Measurements from ENCODE around the gene FOXL1.

Gene FOXL1

GRCh38 chr16:86608301-86608747, 30.0 kb downstream of the FOXL1 start:
- no peak for DNase-seq

GRCh38 chr16:86609115-86609514, 30.8 kb downstream of the FOXL1 start:
- no peak for DNase-seq

GRCh38 chr16:86609661-86610060, 31.3 kb downstream of the FOXL1 start:
- no peak for DNase-seq

- DNase-seq = no peak
Measured at GRCh38 chr16:86610779-86611524, 32.6 kb downstream of the FOXL1 start.

GRCh38 chr16:86611525-86611855, 33.1 kb downstream of the FOXL1 start:
- DNase-seq = no peak

GRCh38 chr16:86611941-86612340, 33.6 kb downstream of the FOXL1 start:
- DNase-seq = no peak

- DNase-seq = no peak
Measured at GRCh38 chr16:86614699-86615098, 36.4 kb downstream of the FOXL1 start.

GRCh38 chr16:86616906-86617305, 38.6 kb downstream of the FOXL1 start:
- DNase-seq = no peak

- no peak for DNase-seq
Measured at GRCh38 chr16:86618431-86619238, 40.3 kb downstream of the FOXL1 start.

GRCh38 chr16:86619239-86619794, 41.0 kb downstream of the FOXL1 start:
- no peak for DNase-seq

GRCh38 chr16:86620184-86620583, 41.8 kb downstream of the FOXL1 start:
- no peak for DNase-seq

GRCh38 chr16:86621966-86622365, 43.6 kb downstream of the FOXL1 start:
- DNase-seq = no peak

GRCh38 chr16:86622700-86623615, 44.6 kb downstream of the FOXL1 start:
- DNase-seq = no peak

- no peak for DNase-seq
Measured at GRCh38 chr16:86625029-86625428, 46.7 kb downstream of the FOXL1 start.

GRCh38 chr16:86625821-86626220, 47.5 kb downstream of the FOXL1 start:
- no peak for DNase-seq

- no peak for DNase-seq
Measured at GRCh38 chr16:86626284-86626683, 47.9 kb downstream of the FOXL1 start.

- DNase-seq = no peak
Measured at GRCh38 chr16:86626966-86627365, 48.6 kb downstream of the FOXL1 start.

- no peak for DNase-seq
Measured at GRCh38 chr16:86628614-86629013, 50.3 kb downstream of the FOXL1 start.

- no peak for DNase-seq
Measured at GRCh38 chr16:86630471-86630870, 52.1 kb downstream of the FOXL1 start.

GRCh38 chr16:86631444-86631843, 53.1 kb downstream of the FOXL1 start:
- DNase-seq = no peak

All from activated CD4-positive, CD25-positive, alpha-beta regulatory T cell treated with anti-CD3 and anti-CD28 coated beads, Interleukin-2, amount 50 U/mL, for 72 hours (primary cell).